ENCODE measurements around the gene NXPH3. TPM values are rescaled to one million over a fixed set of nuclear protein-coding genes. Genes with fewer than 3 reads are reported as not detected.

The NXPH3 gene
- total RNA-seq, 4 donors from 2014 or later: 24.4 to 26.4 (median 25.0) TPM

- Histone ChIP-seq H3K27ac (peak overlapping the region; percentile 39 to 73 (median 68)), H3K9me3 (no peaks in the 10 kb centered on the region), H3K27me3 (no peaks in the 10 kb centered on the region), H3K4me1 (peaks cover 11 to 85% (median 22%) of the 10 kb centered on the region in 3 donors), H3K36me3 (peaks cover 0 to 58% of the 10 kb centered on the region in 2 donors), H3K4me3 (no peak overlapping the region)
- peak; percentile 68 for ATAC-seq
- TF ChIP-seq EP300 (IDR thresholded peaks at IDR 0.05) (no peak), POLR2AphosphoS5 (IDR thresholded peaks at IDR 0.05) (peak; percentile 21)
- WGBS, 2 donors (ENCODE audit: low coverage in 1 of 2): 26 to 37% methylated on average over 10 of the region's 10 CpGs
These were observed 41.0 kb downstream of the NXPH3 start for GRCh38 chr17:49616601-49617131.

GRCh38 chr17:49618028-49618611, 42.4 kb downstream of the NXPH3 start:
- no peak for ATAC-seq
- TF ChIP-seq CTCF (IDR thresholded peaks at IDR 0.05): no peak
- no peak for TF ChIP-seq POLR2A (IDR thresholded peaks at IDR 0.05)
- TF ChIP-seq EP300 (IDR thresholded peaks at IDR 0.05): no peak
- no peak for TF ChIP-seq POLR2AphosphoS5 (IDR thresholded peaks at IDR 0.05)
- Histone ChIP-seq H3K27ac (peak overlapping the region; percentile 32 to 73 (median 68)), H3K4me1 (peaks cover 10 to 85% (median 22%) of the 10 kb centered on the region in 3 donors), H3K36me3 (peaks cover 0 to 71% of the 10 kb centered on the region in 2 donors), H3K4me3 (no peak overlapping the region), H3K27me3 (no peaks in the 10 kb centered on the region), H3K9me3 (no peaks in the 10 kb centered on the region)
- 49 to 73% methylated on average over 3 of the region's 3 CpGs for WGBS, 2 donors (ENCODE audit: low coverage in 1 of 2)

- Histone ChIP-seq H3K4me3 (no peak overlapping the region), H3K27ac (peak overlapping the region; percentile 15 to 62 (median 58)), H3K27me3 (no peaks in the 10 kb centered on the region), H3K9me3 (no peaks in the 10 kb centered on the region), H3K4me1 (peaks cover 0 to 88% (median 26%) of the 10 kb centered on the region in 3 donors), H3K36me3 (peaks cover 0 to 59% of the 10 kb centered on the region in 2 donors)
- TF ChIP-seq POLR2AphosphoS5 (IDR thresholded peaks at IDR 0.05) (no peak), EP300 (IDR thresholded peaks at IDR 0.05) (no peak), CTCF (IDR thresholded peaks at IDR 0.05) (no peak), POLR2A (IDR thresholded peaks at IDR 0.05) (no peak)
- no peak for ATAC-seq
These were observed 45.7 kb downstream of the NXPH3 start for GRCh38 chr17:49621420-49621819.

GRCh38 chr17:49621946-49622529, 46.4 kb downstream of the NXPH3 start:
- no peak for TF ChIP-seq POLR2AphosphoS5 (IDR thresholded peaks at IDR 0.05)
- TF ChIP-seq EP300 (IDR thresholded peaks at IDR 0.05): no peak
- no peak for TF ChIP-seq CTCF (IDR thresholded peaks at IDR 0.05)
- TF ChIP-seq POLR2A (IDR thresholded peaks at IDR 0.05): no peak
- Histone ChIP-seq H3K36me3 (peaks cover 0 to 62% of the 10 kb centered on the region in 2 donors), H3K27me3 (no peaks in the 10 kb centered on the region), H3K4me1 (peaks cover 0 to 88% (median 23%) of the 10 kb centered on the region in 3 donors), H3K9me3 (no peaks in the 10 kb centered on the region), H3K4me3 (no peak overlapping the region), H3K27ac (peak overlapping the region in 3 of 4 donors; percentile 54 to 62 (median 62))
- ATAC-seq: no peak
- 41 to 46% methylated on average over 2 of the region's 2 CpGs for WGBS, 2 donors (ENCODE audit: low coverage in 1 of 2)

- TF ChIP-seq EP300 (IDR thresholded peaks at IDR 0.05) (no peak), POLR2AphosphoS5 (IDR thresholded peaks at IDR 0.05) (peak; percentile 12)
- no peak overlapping the region for H3K4me3 ChIP-seq
- no peaks in the 10 kb centered on the region for H3K9me3 ChIP-seq
- no peak for ATAC-seq
- peaks cover 10 to 95% (median 43%) of the 10 kb centered on the region in 3 donors for H3K4me1 ChIP-seq
- peaks cover 0 to 37% of the 10 kb centered on the region in 2 donors for H3K36me3 ChIP-seq
- peak overlapping the region in 3 of 4 donors; percentile 44 to 62 (median 53) for H3K27ac ChIP-seq
- 19 to 33% methylated on average over 3 of the region's 3 CpGs for WGBS, 2 donors (ENCODE audit: low coverage in 1 of 2)
- H3K27me3 ChIP-seq: no peaks in the 10 kb centered on the region
These were observed 49.2 kb downstream of the NXPH3 start for GRCh38 chr17:49624896-49625295.

- TF ChIP-seq EP300 (IDR thresholded peaks at IDR 0.05): no peak
- TF ChIP-seq CTCF (IDR thresholded peaks at IDR 0.05): no peak
- no peak for TF ChIP-seq POLR2AphosphoS5 (IDR thresholded peaks at IDR 0.05)
- TF ChIP-seq POLR2A (IDR thresholded peaks at IDR 0.05): no peak
- peaks cover 38 to 100% (median 61%) of the 10 kb centered on the region in 3 donors for H3K4me1 ChIP-seq
- H3K27me3 ChIP-seq: no peaks in the 10 kb centered on the region
- ATAC-seq: no peak
- H3K4me3 ChIP-seq: no peak overlapping the region
- peaks cover 0 to 6% of the 10 kb centered on the region in 2 donors for H3K36me3 ChIP-seq
- H3K27ac ChIP-seq: peak overlapping the region; percentile 43 to 91 (median 60)
- no peaks in the 10 kb centered on the region for H3K9me3 ChIP-seq
These were observed 53.8 kb downstream of the NXPH3 start for GRCh38 chr17:49629447-49629846.
